Middle frontal gyrus (tissue), 1 donor: ENCODE data around the gene SLX4IP.
A peak's percentile ranks its signal among the peaks of the same experiment; 100 is the strongest.

ENCODE experiments used
- DNase-seq: peaks from one replicate; pipeline ENCODE4 v3.0.0-alpha.2; 2015; ENCODE audit warnings: low spot score; ENCODE audit errors: extremely low spot score

SLX4IP gene

DNA sequence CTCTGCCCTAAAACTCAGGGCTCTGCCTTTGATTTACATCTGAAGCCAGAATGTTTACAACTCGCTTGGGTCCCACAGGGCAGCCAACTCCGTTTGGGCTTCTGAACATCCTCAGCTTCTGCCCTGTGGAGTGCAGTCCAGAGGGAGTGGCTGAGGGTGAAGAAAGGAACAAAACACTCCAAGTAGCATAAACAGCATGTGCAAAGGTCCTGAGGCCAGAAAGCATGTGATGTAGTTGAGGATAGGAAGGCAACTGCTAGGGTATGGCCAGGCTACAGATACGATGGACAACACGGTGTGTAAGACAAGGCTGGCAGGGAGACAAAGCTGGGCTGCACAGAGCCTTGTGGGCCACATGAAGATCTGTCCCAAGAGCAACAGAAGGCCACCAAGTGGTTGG is 226.2 kb downstream of the SLX4IP start:
- no peak for DNase-seq

DNA sequence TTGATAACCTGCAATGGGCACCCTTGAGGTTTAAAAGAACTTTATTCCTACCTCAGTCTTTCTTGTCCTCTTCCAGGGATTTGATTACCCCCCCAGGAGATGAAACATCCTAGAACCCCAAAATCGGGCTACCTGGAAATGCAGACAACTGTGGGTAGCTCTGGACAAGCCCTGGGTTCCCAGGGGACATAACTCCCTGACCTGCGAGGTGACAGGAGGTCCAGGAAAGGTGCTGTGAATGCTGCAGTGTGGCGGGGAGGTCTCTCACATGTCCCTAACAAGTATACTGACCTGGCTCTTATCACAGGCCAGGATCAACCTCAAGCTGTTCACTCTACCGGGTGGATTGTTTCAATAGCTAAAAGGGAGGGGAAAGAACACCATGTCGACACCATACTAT is 227.0 kb downstream of the SLX4IP start:
- no peak for DNase-seq

DNA sequence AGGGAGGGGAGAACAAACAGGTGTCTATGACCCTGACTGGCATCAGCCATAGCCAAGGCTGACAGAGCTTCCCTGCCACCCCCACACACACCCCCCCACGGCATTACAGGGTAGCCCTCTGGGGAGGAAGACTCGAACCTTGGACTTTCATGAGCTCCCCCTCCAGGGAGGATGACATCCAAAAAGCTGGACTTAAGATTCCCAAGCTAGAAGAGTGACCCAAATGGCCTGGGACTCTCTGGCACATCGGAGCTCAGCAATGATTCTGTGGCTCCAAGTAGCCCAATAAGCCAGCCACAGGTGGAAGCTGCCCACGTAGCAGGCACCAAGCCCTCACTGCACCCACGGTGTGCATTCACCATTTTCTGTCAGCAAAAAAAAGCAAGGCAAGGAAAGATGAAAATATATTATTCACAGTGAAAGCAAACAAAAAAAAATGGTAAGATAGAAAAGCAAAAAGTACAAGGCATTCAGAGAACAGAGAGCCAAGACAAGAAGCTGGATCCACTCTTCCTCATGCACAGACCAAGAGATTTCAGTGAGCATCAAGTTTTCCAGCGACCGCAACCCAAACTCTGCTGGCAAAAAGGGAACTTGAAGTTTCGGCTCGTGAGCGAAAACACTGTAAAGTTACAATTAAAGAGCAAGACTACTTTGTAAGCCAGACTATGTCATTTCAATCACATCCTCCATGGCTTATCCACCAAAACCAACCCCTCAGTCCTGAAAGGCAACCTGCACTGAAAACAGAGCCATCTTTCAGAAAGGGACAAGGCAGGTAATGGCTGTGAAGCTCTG is 227.8 kb downstream of the SLX4IP start:
- DNase-seq = no peak

DNA sequence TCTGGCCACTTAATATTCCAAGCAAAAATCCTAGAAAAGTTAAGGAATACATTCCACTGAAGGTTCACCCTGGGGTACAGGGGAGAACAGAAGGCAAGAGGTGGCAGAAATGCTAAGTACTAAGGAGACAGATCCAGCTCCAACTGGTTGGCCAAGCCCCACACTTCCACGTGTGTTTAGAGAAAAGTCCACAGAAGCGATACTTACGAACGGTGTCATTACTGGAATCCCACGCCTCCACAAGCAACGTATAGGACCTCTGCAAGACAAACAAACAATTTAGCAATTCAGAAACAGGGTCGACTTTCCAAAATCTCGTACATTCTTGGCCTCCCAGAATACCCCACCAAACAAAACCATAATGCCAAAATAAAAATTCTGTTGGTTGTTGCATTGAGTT is 228.7 kb downstream of the SLX4IP start:
- DNase-seq = no peak

DNA sequence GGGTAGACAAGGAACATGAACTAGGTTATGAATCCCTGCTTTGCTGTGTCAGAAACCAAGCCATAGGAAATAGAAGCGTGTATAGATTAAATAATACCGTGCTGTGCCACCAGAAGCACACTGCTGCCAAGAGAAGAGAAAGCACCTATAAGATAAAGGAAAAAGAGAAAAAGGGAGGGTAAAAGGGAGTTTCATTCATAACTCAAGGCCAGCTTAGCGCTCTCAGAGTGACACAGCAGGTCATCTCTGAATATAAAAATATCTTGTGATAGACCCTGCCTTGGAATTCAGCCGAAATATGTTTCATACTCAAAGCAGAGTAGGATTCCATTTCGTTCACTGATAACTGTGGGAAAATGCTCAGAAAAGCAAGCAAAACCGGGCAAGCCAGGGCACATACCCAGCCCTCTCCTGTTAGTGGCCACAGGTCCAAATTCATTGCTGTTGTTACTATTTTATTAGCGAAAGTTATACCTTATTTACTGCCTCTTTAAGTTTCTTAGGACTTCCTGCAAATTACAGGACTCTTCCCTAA is 230.0 kb downstream of the SLX4IP start:
- DNase-seq = no peak

DNA sequence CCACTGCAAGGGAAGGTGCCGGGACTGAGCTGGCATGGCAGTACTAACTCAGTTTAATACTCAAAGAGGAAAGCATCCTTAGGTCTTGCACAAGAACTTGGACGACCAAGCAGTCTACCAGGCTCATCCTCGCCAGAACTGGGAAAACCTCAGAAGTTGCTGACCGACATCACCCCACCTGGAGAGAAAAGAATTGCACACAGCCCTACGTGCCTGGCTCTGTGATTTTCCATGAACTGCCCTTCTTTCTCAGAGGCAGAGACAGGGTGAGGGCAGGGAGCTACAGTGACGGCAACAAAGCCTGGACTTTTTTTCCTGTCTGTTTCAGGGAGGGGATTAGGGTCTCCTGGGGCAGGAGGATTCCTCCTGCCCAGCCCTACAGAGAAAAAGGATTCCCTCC is 230.7 kb downstream of the SLX4IP start:
- DNase-seq = no peak

DNA sequence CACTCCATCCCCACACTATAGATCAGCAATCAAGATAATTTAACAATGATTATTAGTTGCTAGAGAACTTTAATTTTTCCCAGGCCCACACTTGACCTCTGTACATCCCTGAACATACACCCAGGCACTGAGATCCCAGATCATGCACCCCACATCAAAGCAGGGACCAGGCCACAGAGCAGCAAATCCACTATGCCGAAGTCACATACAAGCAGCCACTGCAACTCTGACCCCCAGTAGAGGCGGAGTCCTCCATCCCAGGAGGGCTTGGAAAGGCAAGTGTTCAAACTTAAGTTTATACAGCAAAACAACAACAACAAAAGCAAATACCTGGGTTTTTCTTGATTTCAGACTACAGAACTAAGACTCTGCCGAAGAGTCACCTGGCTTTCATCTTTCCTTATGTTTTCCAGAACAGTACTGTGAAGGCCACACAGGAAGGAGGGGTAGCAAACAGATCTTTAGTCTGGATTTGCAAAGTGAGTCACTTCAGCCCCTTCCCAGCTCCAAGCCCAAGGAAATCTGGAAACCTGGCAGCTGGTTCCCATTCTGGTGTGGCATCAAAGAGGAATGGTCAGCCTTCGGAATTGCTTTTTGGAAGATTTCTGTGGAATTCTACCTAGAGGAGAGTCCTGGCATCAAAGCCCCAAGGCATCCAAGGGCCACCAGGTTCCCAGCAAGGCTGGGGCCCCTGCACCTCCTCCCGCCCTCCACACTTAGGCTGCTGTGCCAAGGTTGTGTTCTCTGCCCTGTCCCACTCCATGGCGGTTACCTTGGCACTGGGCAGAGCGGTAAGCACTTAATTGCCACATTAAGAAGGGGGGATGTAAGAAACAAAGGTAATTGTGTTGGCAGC is 231.3 kb downstream of the SLX4IP start:
- no peak for DNase-seq

DNA sequence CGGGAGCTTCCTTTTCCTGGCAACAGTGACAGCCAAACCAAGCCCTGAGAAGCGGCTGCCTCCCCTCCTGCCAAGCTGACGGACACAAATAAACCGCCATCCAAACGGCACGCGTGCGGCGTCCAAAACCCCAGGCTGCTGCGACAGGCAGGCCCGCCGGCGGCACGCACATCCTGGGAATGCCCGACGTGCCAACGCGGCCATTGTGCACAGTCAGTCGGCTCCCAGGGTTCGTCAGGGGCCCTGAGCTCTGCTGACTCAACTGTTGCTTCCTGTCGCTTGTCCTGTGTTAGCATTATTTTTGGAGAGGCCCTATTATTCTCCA is 231.9 kb downstream of the SLX4IP start:
- no peak for DNase-seq

DNA sequence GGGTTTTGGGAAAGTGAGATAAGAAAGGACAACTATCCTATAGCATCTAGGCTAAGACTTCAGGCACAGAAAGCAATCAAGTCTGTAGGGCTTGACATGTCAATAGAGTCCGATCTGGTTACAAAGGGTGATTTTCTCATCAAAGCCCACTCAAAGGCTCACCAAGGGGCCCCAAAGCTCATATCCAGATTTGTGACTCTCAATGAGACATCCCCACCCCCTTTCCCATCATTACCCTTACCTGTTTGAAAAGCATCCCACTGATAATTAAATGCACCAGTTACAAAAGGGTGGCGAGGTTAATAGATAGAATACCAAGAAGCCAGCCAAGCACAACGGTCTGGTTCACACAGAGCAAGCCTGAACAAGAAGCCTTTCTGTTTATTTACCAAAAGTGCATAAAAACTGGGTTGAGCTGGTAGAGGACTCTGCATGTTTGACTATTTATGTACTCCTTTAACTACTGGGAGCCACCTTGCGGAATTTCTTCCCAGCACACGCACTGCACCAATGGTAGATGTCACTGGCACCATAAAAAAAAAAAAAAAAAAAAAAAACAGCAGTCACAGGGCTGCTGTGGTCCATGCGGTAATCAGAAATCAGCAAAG is 232.6 kb downstream of the SLX4IP start:
- no peak for DNase-seq

DNA sequence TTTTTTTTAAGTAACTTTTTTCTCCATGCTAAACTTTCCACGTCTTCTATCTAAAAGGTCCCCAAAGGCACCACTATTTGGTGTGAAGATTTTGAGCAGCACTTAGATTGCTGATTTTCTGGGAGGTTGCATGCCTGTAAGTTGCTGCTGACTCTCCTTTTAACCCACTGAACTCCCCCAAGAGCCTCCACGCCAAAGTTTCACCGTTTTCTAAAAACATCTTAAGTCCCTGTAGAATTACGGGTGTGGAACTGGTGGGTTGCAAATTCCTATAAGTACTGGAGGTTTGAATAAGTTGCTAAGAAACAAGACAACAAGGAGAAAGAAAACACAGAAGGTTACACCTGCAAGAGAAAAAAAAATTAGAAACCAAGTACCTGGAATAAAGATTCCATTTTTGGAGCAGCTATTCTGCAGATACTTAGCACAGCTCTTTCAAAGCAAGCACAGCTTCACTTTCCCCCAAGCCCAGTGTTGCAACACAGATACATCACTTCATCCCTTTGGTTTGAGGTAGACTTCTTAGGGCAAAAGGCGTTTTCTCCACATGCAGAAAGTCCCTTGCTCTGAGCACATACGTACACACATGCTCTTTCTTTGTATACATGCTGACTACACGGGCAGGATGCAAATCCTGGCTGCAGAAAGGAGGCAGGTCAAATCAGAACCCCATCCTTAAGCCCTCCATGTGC is 233.7 kb downstream of the SLX4IP start:
- no peak for DNase-seq

DNA sequence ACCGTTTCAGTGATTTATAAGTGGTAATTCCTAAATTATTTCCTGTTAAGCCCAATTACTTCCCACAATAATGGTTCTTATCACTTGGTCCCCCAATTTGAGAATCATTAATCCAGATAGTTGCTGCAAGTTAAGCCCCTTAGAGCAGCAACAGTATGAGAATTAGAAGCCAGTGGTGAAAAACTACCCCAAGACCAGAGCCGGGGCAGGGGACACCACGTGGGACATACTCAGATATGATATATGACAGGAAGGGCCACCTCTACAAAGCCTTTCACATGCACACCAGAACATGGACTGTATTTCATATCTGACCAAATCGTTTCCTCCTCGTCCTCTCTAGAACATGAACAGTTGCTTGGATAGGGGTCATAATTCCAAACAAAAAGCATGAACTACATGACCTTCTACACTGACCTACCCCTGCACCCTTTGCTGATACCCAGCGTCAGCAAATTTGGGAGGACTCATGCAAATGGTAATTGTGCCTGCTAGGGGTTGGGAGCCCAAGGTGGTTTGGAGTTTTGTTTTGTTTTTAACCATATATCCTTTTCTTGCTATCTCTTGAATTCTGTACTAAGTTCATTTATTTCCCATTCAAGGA is 234.8 kb downstream of the SLX4IP start:
- no peak for DNase-seq

DNA sequence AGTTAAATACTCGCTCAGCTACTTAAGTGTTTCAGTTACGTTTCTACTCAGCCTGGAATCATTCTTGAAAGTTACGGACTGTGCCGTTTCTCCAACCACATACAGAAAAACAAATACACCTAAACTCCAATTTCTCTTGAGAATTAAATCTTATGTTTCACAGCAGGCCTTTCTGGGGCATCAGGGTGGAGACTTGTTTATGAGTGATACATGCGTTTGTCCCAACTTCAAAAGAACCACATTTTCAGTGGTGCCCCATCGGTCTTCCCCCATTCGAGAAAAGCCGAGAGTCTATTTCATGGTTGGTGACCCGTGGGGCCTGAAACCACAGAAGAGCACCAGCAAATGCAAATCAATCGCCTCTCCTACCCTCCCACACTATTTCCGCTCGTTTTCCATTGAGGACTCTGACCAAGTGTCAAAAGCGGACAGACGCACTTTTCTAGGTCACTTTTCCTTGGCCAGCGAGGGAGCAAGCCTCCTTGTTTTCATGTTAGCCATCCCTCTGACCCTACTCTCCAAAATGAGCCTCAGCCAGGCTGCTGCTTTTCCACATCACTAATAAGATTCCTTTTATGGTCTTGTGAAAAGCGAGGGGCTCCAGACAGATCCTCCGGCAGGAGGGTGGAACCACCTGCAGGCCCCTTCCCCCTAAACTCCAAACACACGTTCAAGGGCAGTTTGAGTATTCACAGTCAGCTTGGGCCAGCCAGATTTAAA is 235.6 kb downstream of the SLX4IP start:
- no peak for DNase-seq

DNA sequence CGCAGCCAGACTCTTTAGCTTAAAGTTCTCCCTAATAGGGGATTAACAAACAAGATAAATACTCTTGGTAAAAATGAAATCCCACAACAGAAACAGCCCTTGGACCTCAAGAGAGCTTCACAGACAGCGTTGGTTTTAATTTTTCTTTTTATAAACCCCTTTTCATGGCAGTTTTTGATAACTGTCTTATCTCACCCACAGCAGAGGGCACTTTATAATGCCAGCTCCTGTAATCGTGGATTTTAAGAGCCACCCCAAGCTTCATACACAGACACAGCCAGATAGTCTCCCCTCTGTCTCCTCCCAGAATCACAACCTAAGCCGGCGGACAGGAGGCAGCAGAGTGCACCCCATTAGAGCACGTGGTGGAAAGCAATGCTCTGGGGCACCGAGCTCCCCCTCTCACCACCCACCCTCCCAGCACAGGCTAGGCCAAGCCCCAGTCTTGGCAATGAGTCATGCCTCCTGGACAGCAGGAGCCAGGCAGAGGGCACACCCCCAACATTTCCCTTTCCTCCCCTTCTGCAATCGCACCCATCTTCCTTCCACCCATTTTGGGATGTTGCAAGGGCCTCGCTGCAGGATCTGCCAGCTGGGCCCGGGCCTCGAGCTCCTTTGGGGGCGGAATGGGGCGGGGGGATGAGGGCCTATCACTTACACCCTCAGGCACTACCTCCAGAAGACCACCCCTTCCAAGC is 236.3 kb downstream of the SLX4IP start:
- DNase-seq = no peak

DNA sequence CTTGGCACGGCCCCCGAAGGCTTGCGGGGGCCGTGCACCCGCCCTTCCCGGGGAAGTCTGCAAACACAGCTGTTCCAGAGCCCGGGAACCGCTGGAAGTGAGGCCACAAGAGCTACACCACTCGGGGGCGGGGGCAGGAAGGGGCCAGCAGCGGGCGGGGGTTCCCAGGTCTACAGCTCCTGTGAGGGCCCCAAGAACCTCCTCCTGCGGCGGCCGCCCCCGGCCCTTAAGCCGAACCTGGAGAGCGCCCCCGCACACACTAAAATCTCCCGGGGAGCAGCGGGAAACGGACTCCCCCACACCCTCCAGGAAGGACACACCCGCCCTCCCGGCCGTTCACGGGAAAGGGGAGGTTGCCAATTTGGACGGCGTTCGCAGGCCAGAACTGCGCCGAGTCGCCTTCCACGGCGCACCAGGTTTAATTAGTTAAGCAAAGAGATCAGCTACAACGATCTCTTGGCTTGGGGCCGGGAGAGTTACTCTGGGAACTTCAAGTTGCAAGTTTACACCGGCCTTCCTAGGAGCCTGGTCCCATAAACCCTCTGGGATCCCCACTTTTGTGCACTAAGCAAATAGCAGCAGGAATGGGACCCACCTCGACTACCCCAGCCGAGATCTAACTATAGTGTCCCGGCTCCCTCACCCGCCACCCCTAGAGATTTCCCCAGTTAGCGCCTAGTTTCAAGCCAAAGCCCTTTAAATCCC is 237.0 kb downstream of the SLX4IP start:
- no peak for DNase-seq

DNA sequence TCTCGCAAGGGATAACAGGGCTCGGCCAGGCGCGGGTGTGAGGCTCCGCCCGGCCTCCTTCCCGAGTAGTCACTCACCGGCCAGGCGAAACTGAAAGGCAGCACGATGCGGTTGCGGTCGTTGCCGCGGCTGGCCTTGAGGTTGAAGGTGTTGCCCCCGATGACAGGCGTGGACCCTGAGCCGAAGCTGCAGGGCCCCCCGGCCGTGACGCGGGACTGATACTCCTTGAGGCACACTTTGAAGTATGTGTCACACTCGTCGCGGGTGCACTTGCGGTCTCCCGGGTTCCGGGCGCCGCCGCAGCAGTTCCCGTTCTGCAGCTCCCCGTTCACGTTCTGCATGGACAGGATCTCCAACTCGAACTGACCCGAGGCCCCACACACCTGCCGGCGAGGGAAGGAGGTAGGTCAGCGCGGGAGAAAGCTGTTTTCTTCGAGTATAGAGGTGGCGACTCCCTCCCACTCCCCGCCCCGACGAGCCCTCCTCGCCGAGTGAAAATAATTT is 237.6 kb downstream of the SLX4IP start:
- no peak for DNase-seq

DNA sequence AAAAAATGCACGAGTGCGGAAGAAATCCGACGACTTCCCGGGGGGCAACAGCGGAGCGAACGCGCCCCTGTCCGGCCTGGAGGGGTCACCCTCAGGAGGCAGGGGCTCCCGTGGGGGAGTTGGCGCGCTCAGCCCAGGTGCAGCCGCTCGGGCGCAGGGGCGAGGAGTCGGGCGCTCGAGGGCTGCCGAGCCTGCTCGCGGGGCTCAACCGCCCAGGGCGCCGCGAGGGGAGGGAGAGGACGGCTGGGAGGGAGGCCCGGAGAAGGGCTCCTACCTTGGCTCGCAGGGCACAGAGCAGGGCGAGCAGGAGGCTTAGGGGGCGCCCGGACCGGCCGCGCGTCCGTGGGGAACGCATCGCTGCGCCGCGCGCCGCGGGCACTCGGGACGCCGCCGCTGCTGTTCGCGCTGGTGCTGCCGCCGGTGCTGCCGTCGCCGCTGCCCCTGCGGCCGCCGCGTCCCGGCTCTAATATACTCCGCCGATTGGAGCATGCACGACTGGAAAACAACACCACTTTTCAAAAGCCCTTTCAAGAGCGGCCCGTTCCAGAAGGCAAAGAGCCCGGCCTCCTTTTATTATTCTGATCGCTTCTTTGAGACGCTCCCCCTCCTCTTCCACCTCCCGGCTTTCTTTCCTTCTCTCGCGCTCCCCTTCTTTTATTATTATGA is 238.2 kb downstream of the SLX4IP start:
- no peak for DNase-seq

DNA sequence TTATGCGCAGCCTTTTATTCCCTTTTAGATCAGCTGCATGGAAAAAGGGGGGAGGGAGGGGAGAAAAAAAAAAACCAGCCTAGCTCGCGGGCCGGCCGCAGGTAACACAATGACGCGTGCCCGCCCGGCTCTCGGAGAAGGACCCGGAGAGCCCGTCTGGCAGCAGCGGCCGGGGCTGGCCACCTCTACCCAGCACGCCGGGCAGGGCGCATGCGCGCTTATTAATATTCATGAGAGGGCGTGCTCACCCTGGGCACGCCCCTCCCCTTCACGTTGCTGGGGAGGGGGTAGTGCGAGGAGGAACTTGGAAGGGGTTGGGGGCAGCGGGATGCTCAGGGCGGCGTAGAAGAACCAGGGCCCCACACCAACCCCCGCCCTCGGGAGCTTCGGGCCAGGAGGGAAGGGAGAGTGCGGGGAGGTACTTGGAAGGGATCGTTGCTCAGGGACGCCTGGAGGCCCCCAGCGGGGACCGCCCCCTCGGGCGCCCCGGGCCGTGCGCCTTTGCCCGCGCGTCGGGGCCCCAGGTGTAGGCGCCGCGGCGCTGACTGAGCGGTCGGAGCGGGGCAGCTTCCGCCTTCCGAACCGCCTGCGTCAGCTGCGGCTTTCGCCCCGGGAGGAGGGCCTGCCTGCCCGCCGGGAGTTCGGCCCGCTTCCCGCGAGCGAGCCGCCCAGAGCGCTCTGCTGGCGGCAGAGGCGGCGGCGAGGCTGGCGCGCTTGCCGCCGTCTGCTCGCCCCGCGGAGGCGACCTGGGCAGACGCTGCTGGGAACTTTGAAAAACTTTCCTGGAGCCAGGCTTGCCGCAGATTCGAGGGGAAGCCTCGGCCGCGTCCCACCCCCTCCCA is 239.0 kb downstream of the SLX4IP start, which contains the start of gene JAG1:
JAG1 (minus strand) TSS at position 158 of the 842 bp plus-strand sequence. CDS start 469 bp downstream, outside the sequence.
- peak; percentile 81 for DNase-seq
